SH-SY5Y (cell line): ENCODE data around the gene HMGN4.

Experiments
- GATA2 ChIP-seq: IDR thresholded peaks from 2 replicates; pipeline ENCODE4 v1.6.1; 2011; ENCODE audit warnings: mild to moderate bottlenecking, low read depth, low read length
- GATA3 ChIP-seq: IDR thresholded peaks from 2 replicates; pipeline ENCODE4 v1.6.1; 2011; ENCODE audit warnings: low read depth, mild to moderate bottlenecking, low read length, moderate library complexity

GRCh38 chr6:26501482-26501986 lies 36.6 kb upstream of the HMGN4 start:
- TF ChIP-seq GATA3: no peak
- TF ChIP-seq GATA2: no peak
